ENCODE data around the gene GJC1.

GJC1 gene

GRCh38 chr17:44776628-44777393, 53.3 kb downstream of the GJC1 start:
- H3K4me3 ChIP-seq (ENCODE audit: low read depth, low read length) = no peak overlapping the region
- no peak for TF ChIP-seq CTCF (IDR thresholded peaks at IDR 0.05; ENCODE audit: low read depth, low read length)
- DNase-seq (ENCODE audit: low read depth, low spot score) = no peak
- in situ Hi-C loops (cut with HindIII; ENCODE audit: low sequenced_read_pairs) = no loop called here

GRCh38 chr17:44775838-44776621, 54.1 kb downstream of the GJC1 start:
- in situ Hi-C loops (cut with HindIII; ENCODE audit: low sequenced_read_pairs) = no loop called here

GRCh38 chr17:44775136-44775837, 54.8 kb downstream of the GJC1 start:
- DNase-seq (ENCODE audit: low read depth, low spot score) = peak; percentile 98
- no peak for TF ChIP-seq CTCF (IDR thresholded peaks at IDR 0.05; ENCODE audit: low read depth, low read length)
- in situ Hi-C loops (cut with HindIII; ENCODE audit: low sequenced_read_pairs) = no loop called here
- H3K4me3 ChIP-seq (ENCODE audit: low read depth, low read length) = peak overlapping the region; percentile 58

More at GRCh38 chr17:44775838-44776621, 54.1 kb downstream of the GJC1 start:
- no peak for TF ChIP-seq CTCF (IDR thresholded peaks at IDR 0.05; ENCODE audit: low read depth, low read length)
- DNase-seq (ENCODE audit: low read depth, low spot score) = no peak
- H3K4me3 ChIP-seq (ENCODE audit: low read depth, low read length) = peak overlapping the region; percentile 58

GRCh38 chr17:44774271-44775135, 55.6 kb downstream of the GJC1 start:
- peak; percentile 100 for TF ChIP-seq CTCF (IDR thresholded peaks at IDR 0.05; ENCODE audit: low read depth, low read length)
- DNase-seq (ENCODE audit: low read depth, low spot score) = peak; percentile 63
- peak overlapping the region; percentile 58 for H3K4me3 ChIP-seq (ENCODE audit: low read depth, low read length)
- in situ Hi-C loops (cut with HindIII; ENCODE audit: low sequenced_read_pairs) = no loop called here

GRCh38 chr17:44773140-44773539, 56.9 kb downstream of the GJC1 start:
- H3K4me3 ChIP-seq (ENCODE audit: low read depth, low read length) = no peak overlapping the region
- no peak for TF ChIP-seq CTCF (IDR thresholded peaks at IDR 0.05; ENCODE audit: low read depth, low read length)
- in situ Hi-C loops (cut with HindIII; ENCODE audit: low sequenced_read_pairs) = no loop called here
- no peak for DNase-seq (ENCODE audit: low read depth, low spot score)

All from astrocyte of the spinal cord (primary cell).